ENCODE data around the gene SIK3. TPM values are rescaled to one million over a fixed set of nuclear protein-coding genes. Genes with fewer than 3 reads are reported as not detected.
A peak's percentile ranks its signal among the peaks of the same experiment; 100 is the strongest.

SIK3 gene
- total and polyA plus RNA-seq, 2 experiments from 2014 or later: 6.1 to 33.9 TPM

DNA sequence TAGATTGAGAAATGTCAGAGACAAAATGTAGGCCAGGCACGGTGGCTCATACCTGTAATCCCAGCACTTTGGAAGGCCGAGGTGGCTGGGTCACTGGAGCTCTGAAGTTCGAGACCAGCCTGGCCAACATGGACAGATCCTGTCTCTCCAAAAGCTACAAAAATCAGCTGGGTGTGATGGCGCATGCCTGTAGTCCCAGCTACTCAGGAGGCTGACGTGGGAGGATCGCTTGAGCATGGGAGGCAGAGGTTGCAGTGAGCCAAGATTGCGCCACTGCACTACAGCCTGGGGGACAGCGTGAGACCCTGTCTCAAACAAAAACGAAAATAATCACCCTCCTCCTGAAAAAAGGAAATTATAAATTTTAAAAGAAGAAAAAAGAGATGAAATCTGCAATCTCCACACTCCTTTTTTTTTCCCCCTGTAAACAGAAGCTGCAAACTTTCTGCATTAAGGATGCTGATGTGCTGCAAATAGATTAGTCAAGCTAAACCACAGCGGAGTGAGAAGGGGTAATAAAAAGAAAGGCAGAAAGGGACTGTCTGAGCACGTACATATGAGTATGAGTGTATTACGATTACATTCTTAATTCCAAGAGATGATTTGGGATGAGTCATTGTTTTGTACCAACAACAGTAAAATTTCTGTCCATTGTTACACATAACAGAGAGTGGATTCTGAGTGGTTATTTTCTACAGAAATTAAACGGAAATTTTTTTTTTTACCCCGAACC is 87.3 kb downstream of the SIK3 start:
- H3F3A ChIP-seq (replicated peaks; ENCODE audit: low read depth): no peaks in the 10 kb centered on the region
- Mint-ChIP-seq H3K27ac (no peak overlapping the region), H3K27me3 (ENCODE audit: insufficient read depth, low read depth, poor library complexity) (peaks cover 4% of the 10 kb centered on the region), H3K4me3 (no peak overlapping the region), H3K4me1 (peaks cover 15% of the 10 kb centered on the region), H3K36me3 (ENCODE audit: low read depth) (no peaks in the 10 kb centered on the region), H3K9me3 (no peaks in the 10 kb centered on the region)
- H3K36me3 ChIP-seq (ENCODE audit: insufficient read depth): no peaks in the 10 kb centered on the region
- DNase-seq (ENCODE audit: low spot score): no peak
- no peaks in the 10 kb centered on the region; the same call in 1 of the 2 replicates for H4K20me1 ChIP-seq (replicated peaks; ENCODE audit: insufficient read depth)
- H3K4me3 ChIP-seq: no peak overlapping the region
- ATAC-seq: no peak
- H3K9me2 ChIP-seq (ENCODE audit: insufficient read depth): no peaks in the 10 kb centered on the region
- no peaks in the 10 kb centered on the region for H3K27me3 ChIP-seq (ENCODE audit: insufficient read depth)
- H3K4me1 ChIP-seq (ENCODE audit: insufficient read depth): peaks cover 8% of the 10 kb centered on the region; the same call in 1 of the 2 replicates
- no peak overlapping the region for H3K4me2 ChIP-seq
- no peak overlapping the region for H2AFZ ChIP-seq
- H3K27ac ChIP-seq (ENCODE audit: low read depth): peak overlapping the region; percentile 87
- H3K79me2 ChIP-seq (replicated peaks; ENCODE audit: insufficient read depth): peaks cover 61% of the 10 kb centered on the region
- TF ChIP-seq NANOG (IDR thresholded peaks at IDR 0.05; ENCODE audit: borderline replicate concordance) (no peak), POLR2AphosphoS5 (IDR thresholded peaks at IDR 0.05; ENCODE audit: low read depth) (no peak), EZH2phosphoT487 (IDR thresholded peaks at IDR 0.05; ENCODE audit: unreplicated experiment) (no peak)

DNA sequence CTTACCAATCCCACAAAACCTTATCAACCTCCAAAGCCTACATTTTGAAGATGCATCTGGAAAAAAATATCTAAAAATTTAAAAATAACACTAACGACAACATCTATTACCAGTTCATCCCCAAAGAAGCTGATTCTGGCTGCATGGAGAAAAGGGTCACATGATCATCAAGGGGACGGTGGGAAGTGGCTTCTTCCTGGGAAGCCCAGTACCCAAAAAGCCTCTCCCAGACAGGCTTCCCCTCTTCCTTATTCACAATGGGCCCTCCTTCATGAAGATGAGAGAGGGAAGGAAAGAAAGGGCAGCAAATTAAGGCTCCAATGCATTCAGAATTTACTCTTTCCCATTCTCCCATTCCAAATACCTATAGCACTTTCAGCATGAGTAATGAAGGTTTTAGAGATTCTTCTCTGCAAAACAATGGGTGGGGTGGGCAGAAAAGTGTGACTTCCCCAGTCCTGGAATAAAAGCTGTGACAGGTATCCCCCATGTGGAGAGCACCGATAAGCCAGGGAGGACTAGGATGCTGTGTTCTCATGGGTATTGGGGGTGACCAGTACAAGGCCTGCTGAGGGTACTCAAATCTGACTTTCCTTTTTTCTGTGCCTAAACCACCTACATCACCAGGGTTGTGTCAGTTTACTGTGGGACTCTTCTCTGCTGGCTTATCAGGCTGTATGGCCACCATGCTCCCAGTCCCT is 88.2 kb downstream of the SIK3 start:
- Histone ChIP-seq H3F3A (replicated peaks; ENCODE audit: low read depth) (no peaks in the 10 kb centered on the region), H3K27me3 (ENCODE audit: insufficient read depth) (no peaks in the 10 kb centered on the region), H3K79me2 (replicated peaks; ENCODE audit: insufficient read depth) (peaks cover 62% of the 10 kb centered on the region), H3K9me2 (ENCODE audit: insufficient read depth) (no peaks in the 10 kb centered on the region), H2AFZ (no peak overlapping the region), H3K36me3 (ENCODE audit: insufficient read depth) (no peaks in the 10 kb centered on the region), H3K4me3 (no peak overlapping the region), H4K20me1 (replicated peaks; ENCODE audit: insufficient read depth) (peaks cover 6% of the 10 kb centered on the region; the same call in 1 of the 2 replicates), H3K27ac (ENCODE audit: low read depth) (peak overlapping the region; percentile 87; the same call in 1 of the 2 replicates), H3K4me1 (ENCODE audit: insufficient read depth) (peaks cover 11% of the 10 kb centered on the region; the same call in 1 of the 2 replicates), H3K4me2 (no peak overlapping the region)
- DNase-seq (ENCODE audit: low spot score): peak; percentile 50
- Mint-ChIP-seq H3K27ac (peak overlapping the region; percentile 84), H3K4me1 (peaks cover 17% of the 10 kb centered on the region), H3K9me3 (no peaks in the 10 kb centered on the region), H3K36me3 (ENCODE audit: low read depth) (no peaks in the 10 kb centered on the region), H3K27me3 (ENCODE audit: insufficient read depth, low read depth, poor library complexity) (peaks cover 4% of the 10 kb centered on the region), H3K4me3 (no peak overlapping the region)
- TF ChIP-seq EZH2 (IDR thresholded peaks at IDR 0.05; ENCODE audit: low read depth, unreplicated experiment) (no peak), CREB1 (CRISPR knock-in tag; IDR thresholded peaks at IDR 0.05; ENCODE audit: low read depth) (no peak), ZNF331 (CRISPR knock-in tag; IDR thresholded peaks at IDR 0.05; ENCODE audit: low read depth) (no peak)
- TF ChIP-seq, protein P1, sequence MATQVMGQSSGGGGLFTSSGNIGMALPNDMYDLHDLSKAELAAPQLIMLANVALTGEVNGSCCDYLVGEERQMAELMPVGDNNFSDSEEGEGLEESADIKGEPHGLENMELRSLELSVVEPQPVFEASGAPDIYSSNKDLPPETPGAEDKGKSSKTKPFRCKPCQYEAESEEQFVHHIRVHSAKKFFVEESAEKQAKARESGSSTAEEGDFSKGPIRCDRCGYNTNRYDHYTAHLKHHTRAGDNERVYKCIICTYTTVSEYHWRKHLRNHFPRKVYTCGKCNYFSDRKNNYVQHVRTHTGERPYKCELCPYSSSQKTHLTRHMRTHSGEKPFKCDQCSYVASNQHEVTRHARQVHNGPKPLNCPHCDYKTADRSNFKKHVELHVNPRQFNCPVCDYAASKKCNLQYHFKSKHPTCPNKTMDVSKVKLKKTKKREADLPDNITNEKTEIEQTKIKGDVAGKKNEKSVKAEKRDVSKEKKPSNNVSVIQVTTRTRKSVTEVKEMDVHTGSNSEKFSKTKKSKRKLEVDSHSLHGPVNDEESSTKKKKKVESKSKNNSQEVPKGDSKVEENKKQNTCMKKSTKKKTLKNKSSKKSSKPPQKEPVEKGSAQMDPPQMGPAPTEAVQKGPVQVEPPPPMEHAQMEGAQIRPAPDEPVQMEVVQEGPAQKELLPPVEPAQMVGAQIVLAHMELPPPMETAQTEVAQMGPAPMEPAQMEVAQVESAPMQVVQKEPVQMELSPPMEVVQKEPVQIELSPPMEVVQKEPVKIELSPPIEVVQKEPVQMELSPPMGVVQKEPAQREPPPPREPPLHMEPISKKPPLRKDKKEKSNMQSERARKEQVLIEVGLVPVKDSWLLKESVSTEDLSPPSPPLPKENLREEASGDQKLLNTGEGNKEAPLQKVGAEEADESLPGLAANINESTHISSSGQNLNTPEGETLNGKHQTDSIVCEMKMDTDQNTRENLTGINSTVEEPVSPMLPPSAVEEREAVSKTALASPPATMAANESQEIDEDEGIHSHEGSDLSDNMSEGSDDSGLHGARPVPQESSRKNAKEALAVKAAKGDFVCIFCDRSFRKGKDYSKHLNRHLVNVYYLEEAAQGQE (IDR thresholded peaks at IDR 0.05; ENCODE audit: unreplicated experiment): no peak
- ATAC-seq: peak; percentile 71

Data from GM23338 (cell line).